ENCODE results near the gene TMEM121.

GRCh38 chr14:105497671-105498429, 28.5 kb upstream of the TMEM121 start:
- TF ChIP-seq TOX (CRISPR knock-in tag; IDR thresholded peaks at IDR 0.05; ENCODE audit: borderline replicate concordance): no peak
- TF ChIP-seq TSHZ2 (CRISPR knock-in tag; IDR thresholded peaks at IDR 0.05): no peak
- TF ChIP-seq ZFP30 (CRISPR knock-in tag; IDR thresholded peaks at IDR 0.05): no peak
- TF ChIP-seq ZFP3 (CRISPR knock-in tag; IDR thresholded peaks at IDR 0.05): no peak
- TF ChIP-seq GLIS3 (CRISPR knock-in tag; IDR thresholded peaks at IDR 0.05): no peak
- TF ChIP-seq TCF4 (CRISPR knock-in tag; IDR thresholded peaks at IDR 0.05; ENCODE audit: borderline replicate concordance): no peak
- no peak for TF ChIP-seq PATZ1 (CRISPR knock-in tag; IDR thresholded peaks at IDR 0.05; ENCODE audit: borderline replicate concordance)
- no peak for TF ChIP-seq CREB5 (CRISPR knock-in tag; IDR thresholded peaks at IDR 0.05; ENCODE audit: low read depth)
- no peak for TF ChIP-seq POU6F1 (CRISPR knock-in tag; IDR thresholded peaks at IDR 0.05; ENCODE audit: borderline replicate concordance, low read depth)
- no peak for TF ChIP-seq ARNTL (CRISPR knock-in tag; IDR thresholded peaks at IDR 0.05; ENCODE audit: borderline replicate concordance, low read depth)
- no peak for TF ChIP-seq SNAI2 (CRISPR knock-in tag; IDR thresholded peaks at IDR 0.05)
